K562 (cell line): Measurements from ENCODE around the gene GTPBP6. TPM values are rescaled to one million over a fixed set of nuclear protein-coding genes. Genes with fewer than 3 reads are reported as not detected.
"Not testable (repeated sequence)": the region's sequence is repeated elsewhere in the genome, so short reads cannot be mapped to it uniquely, and the experiment has no call there.

Experiments
- ATAC-seq: fragments of 200-7000 bp; cut with Tn5 transposase; 3 replicates; pipeline ENCODE4 v1.9.1; 2020; ENCODE audit warnings: moderate library complexity
- BruUV-seq: library from RNA; stranded (reverse); fragments of 400-500 nt; replicated peaks from 2 replicates; lab custom pipeline; 2021; lab: Mats Ljungman, UMichigan
- CTCF ChIA-PET: fragments of 300-600 bp; formaldehyde crosslinking; extraction: SDS; loops from one replicate; lab custom pipeline; 2021; ENCODE audit warnings: low intra/inter-chr PET ratio; lab: Yijun Ruan, JAX
- POLR2A ChIA-PET: fragments of 300-600, 350-650 bp; sonication (Branson Sonifier 250); formaldehyde crosslinking; extraction: SDS; loops from one replicate; lab custom pipeline; 2021; ENCODE audit warnings: antibody characterized with exemption, inconsistent platforms; lab: Yijun Ruan, JAX
- DNase-seq, 4 experiments: peaks; one replicate each; pipeline versions ENCODE4 v3.0.0 to v3.0.0-alpha.2; 2011 to 2018; ENCODE audit warnings: low spot score in 3 of 4, mixed read lengths in 3 of 4; ENCODE audit errors: extremely low read depth in 1 of 4
- FAIRE-seq: peaks from 2 replicates; lab custom pipeline; 2011; peaks lifted over from hg19 to GRCh38; lab: Jason Lieb, UNC
- H2AFZ ChIP-seq: 2 replicates; pipeline ENCODE4 v1.6.0; 2011; ENCODE audit warnings: low read depth, low read length, control low read depth, inconsistent platforms
- H3K27ac ChIP-seq: fragments of 200-600 bp; 3 replicates; pipeline ENCODE4 v1.8.0; 2011; ENCODE audit warnings: low read depth, mild to moderate bottlenecking, control low read depth, inconsistent platforms, low read length, moderate library complexity, mixed read lengths; ENCODE audit errors: extremely low read depth
- H3K27me3 ChIP-seq, 2 experiments: fragments of 300-600 bp in 1 of 2; 2 replicates in 1 of 2; 3 replicates in 1 of 2; pipeline versions ENCODE4 v1.6.0 to v1.8.0; 2011; ENCODE audit warnings: inconsistent platforms in 2 of 2, low read length in 2 of 2, mild to moderate bottlenecking in 1 of 2, mixed read lengths in 1 of 2, moderate library complexity in 1 of 2; ENCODE audit not compliant: control insufficient read depth in 2 of 2, insufficient read depth in 2 of 2
- H3K36me3 ChIP-seq: fragments of 300-600 bp; 3 replicates; pipeline ENCODE4 v1.8.0; 2011; ENCODE audit warnings: mild to moderate bottlenecking, low read length, inconsistent platforms; ENCODE audit not compliant: control insufficient read depth, insufficient read depth
- H3K4me1 ChIP-seq, 2 experiments: fragments of 200-600 bp in 1 of 2; replicated peaks in 1 of 2; 2 replicates in 1 of 2; 3 replicates in 1 of 2; pipeline versions ENCODE4 v1.5.1 to v1.8.0; 2011; ENCODE audit warnings: inconsistent platforms in 2 of 2, low read length in 2 of 2, mild to moderate bottlenecking in 1 of 2, mixed read lengths in 1 of 2, moderate library complexity in 1 of 2; ENCODE audit not compliant: control insufficient read depth in 2 of 2, insufficient read depth in 2 of 2
- H3K4me2 ChIP-seq: 2 replicates; pipeline ENCODE4 v1.6.1; 2011; ENCODE audit warnings: low read length, control low read depth, inconsistent platforms, mixed read lengths; ENCODE audit not compliant: insufficient read depth
- H3K4me3 ChIP-seq: fragments of 200-600 bp; sonication (generic), shearing (Covaris generic); 2 replicates; pipeline ENCODE4 v1.5.1; 2016; ENCODE audit warnings: control low read depth, inconsistent platforms
- H3K79me2 ChIP-seq: fragments of 200-600 bp; 3 replicates; pipeline ENCODE4 v1.8.0; 2011; ENCODE audit warnings: low read length, inconsistent platforms; ENCODE audit not compliant: control insufficient read depth, insufficient read depth
- H3K9ac ChIP-seq, 2 experiments: 2 replicates each; pipeline versions ENCODE4 v1.6.0 to v1.6.1; 2011; ENCODE audit warnings: low read depth in 2 of 2, low read length in 2 of 2, control low read depth in 1 of 2, inconsistent platforms in 1 of 2, mild to moderate bottlenecking in 1 of 2, mixed read lengths in 1 of 2; ENCODE audit not compliant: insufficient read depth in 1 of 2
- H3K9me1 ChIP-seq: one replicate; pipeline ENCODE4 v1.6.0; 2011; ENCODE audit warnings: inconsistent platforms, mild to moderate bottlenecking, low read length, moderate library complexity; ENCODE audit not compliant: control insufficient read depth, insufficient read depth
- H3K9me3 ChIP-seq: replicated peaks from 2 replicates; pipeline ENCODE4 v1.5.1; 2011; ENCODE audit warnings: low read depth, low read length, inconsistent platforms; ENCODE audit not compliant: control insufficient read depth, insufficient read depth
- H4K20me1 ChIP-seq: replicated peaks from 2 replicates; pipeline ENCODE4 v1.6.1; 2011; ENCODE audit warnings: low read length, inconsistent platforms, mixed read lengths; ENCODE audit not compliant: control insufficient read depth, insufficient read depth
- HDGF ChIP-seq: fragments of 450-650 bp; IDR thresholded peaks from 2 replicates; pipeline ENCODE4 v1.6.1; 2016
- POLR2G ChIP-seq: fragments of 200-400 bp; formaldehyde crosslinking; IDR thresholded peaks from 2 replicates; pipeline ENCODE4 v1.6.1; 2017; ENCODE audit warnings: low read depth, mild to moderate bottlenecking, antibody characterized with exemption, low read length, moderate library complexity
- WGBS: fragments of 100-300 bp; shearing (Covaris generic); methylation state at CpG from one replicate; pipeline ENCODE4 v1.1.6; 2016; ENCODE audit warnings: low coverage, mixed read lengths; ENCODE audit not compliant: insufficient coverage; ENCODE audit errors: missing lambda C conversion rate; 5-methylcytosine and 5-hydroxymethylcytosine counted together
- in situ Hi-C: fragments of 300-500 bp; cut with MboI; formaldehyde crosslinking; loops from 4 replicates; pipeline ENCODE4 v1.15.0; 2018; ENCODE audit warnings: inconsistent platforms, mixed read lengths
- intact Hi-C: fragments of 100-400 bp; cut with micrococcal nuclease; formaldehyde crosslinking; loops from 2 replicates; pipeline ENCODE4 v1.14.2; 2022
- polyA plus RNA-seq, 8 experiments: library from polyadenylated mRNA; depleted of rRNA in 4 of 8; stranded (reverse) in 5 of 8; unstranded in 3 of 8; fragments of >200 nt; fragmentation: Nextera tagmentation in 2 of 8; fragmentation: Illumina TruSeq in 1 of 8; extraction: Ambion mirVana in 2 of 8; extraction: Trizol in 1 of 8; gene quantifications; 2 replicates each; pipeline versions ENCODE4 v1.2.1 to v1.2.3, GENCODE V29; 2011 to 2014; ENCODE audit warnings: inconsistent platforms in 1 of 8, missing spikeins in 1 of 8
- total RNA-seq, 7 experiments: library from RNA; depleted of rRNA in 6 of 7; stranded (reverse); fragments of >200 nt in 6 of 7; fragmentation: Illumina TruSeq in 2 of 7; extraction: Trizol in 2 of 7; gene quantifications; 2 replicates each; pipeline versions ENCODE4 v1.2.1 to v1.2.3, GENCODE V29; 2011 to 2021; ENCODE audit warnings: low replicate concordance in 1 of 7

Gene GTPBP6
- total and polyA plus RNA-seq, 9 of the 15 experiments (the other 6 are each of a cell fraction or from before 2014, with no cell fraction given) = 0.24 to 35.2 (median 8.0) TPM

- no peak for DNase-seq
- H3K79me2 ChIP-seq = no peaks in the 10 kb centered on the region
- H3K27ac ChIP-seq = no peak overlapping the region
- no peaks in the 10 kb centered on the region for H3K9me3 ChIP-seq
- H3K4me1 ChIP-seq = peaks cover 0 to 3% of the 10 kb centered on the region in 2 experiments; a peak in 2 of 5 replicates
- ChIA-PET POLR2A (no interaction called here), CTCF (no interaction called here)
- BruUV-seq = no TSS peak
- H3K36me3 ChIP-seq = no peaks in the 10 kb centered on the region
- H3K4me2 ChIP-seq = no peak overlapping the region
- no peak overlapping the region for H3K4me3 ChIP-seq
- no CpG with 5 or more reads among the region's 28 CpGs for WGBS
- H4K20me1 ChIP-seq = no peaks in the 10 kb centered on the region
- no peak for ATAC-seq
- no peaks in the 10 kb centered on the region for H3K9me1 ChIP-seq
- intact Hi-C loops (no loop called here), in situ Hi-C loops (no loop called here)
- FAIRE-seq = no peak
- TF ChIP-seq HDGF (no peak), POLR2G (peak; percentile 52; the same call in 1 of the 2 replicates)
- no peak overlapping the region for H2AFZ ChIP-seq
- no peak overlapping the region for H3K9ac ChIP-seq
- no peaks in the 10 kb centered on the region; a peak in 1 of 5 replicates for H3K27me3 ChIP-seq
Observed at GRCh38 chrX:330726-331150, 12.1 kb upstream of the GTPBP6 start.

GRCh38 chrX:330141-330725, 11.6 kb upstream of the GTPBP6 start:
- H3K27me3 ChIP-seq, H3K9ac ChIP-seq, H3K36me3 ChIP-seq, H3K4me2 ChIP-seq, H3K4me3 ChIP-seq, in situ Hi-C loops, BruUV-seq, POLR2A ChIA-PET, FAIRE-seq, ATAC-seq, DNase-seq, H3K4me1 ChIP-seq, intact Hi-C loops, H3K79me2 ChIP-seq, H3K9me3 ChIP-seq, H3K27ac ChIP-seq, CTCF ChIA-PET, H2AFZ ChIP-seq, H3K9me1 ChIP-seq, H4K20me1 ChIP-seq: not testable (repeated sequence)
- WGBS = 80% methylated on average over 9 of the region's 29 CpGs
